Measurements from ENCODE around the gene PDCD11. TPM values are rescaled to one million over a fixed set of nuclear protein-coding genes. Genes with fewer than 3 reads are reported as not detected.
A peak's percentile ranks its signal among the peaks of the same experiment; 100 is the strongest.
"Not testable (repeated sequence)": the region's sequence is repeated elsewhere in the genome, so short reads cannot be mapped to it uniquely, and the experiment has no call there.

PDCD11 gene
- total RNA-seq, 1 donor from 2014 or later: 56.1 TPM

DNA sequence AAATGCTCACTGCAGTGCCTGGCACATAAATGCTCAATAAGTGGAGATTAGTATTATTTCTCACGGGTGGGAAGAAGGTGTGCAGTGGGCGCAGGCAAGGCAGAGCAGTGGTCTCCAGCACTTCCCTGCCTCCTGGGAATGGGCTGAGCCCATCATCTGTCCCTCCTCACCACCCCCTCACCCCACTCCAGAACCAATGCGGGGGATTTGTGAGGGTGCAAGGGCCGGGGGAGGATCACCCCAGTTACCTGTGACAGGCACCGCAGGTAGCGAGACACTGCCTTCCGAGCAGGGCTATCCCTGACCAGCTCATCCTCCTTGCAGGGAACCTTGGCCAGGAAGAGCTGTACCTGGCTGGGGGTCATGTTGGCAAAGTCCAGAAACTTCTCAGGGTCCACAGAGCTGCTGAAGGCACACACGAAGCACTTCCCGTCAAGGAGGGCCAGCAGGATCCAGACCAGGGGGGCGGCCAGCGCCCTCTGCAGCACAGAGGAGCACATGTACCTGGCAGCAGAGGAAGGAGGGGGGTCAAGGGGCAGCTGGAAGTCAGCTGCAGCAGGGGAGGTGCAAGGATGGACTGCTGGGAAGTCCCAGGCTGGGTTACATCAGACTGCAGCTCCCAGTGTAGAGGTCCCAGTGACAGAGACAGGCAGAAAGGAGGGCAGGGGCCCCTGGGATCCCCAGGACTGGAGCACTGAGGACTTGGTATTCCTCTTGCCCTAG, 79.8 kb downstream of the PDCD11 start:
- Mint-ChIP-seq H3K27me3 (peaks cover 3% of the 10 kb centered on the region), H3K4me1 (ENCODE audit: low read depth) (no peaks in the 10 kb centered on the region), H3K9me3 (ENCODE audit: low read depth) (no peaks in the 10 kb centered on the region), H3K4me3 (ENCODE audit: low read depth) (no peak overlapping the region), H3K27ac (no peak overlapping the region), H3K36me3 (ENCODE audit: insufficient read depth) (no peaks in the 10 kb centered on the region)
- TF ChIP-seq, protein P1, sequence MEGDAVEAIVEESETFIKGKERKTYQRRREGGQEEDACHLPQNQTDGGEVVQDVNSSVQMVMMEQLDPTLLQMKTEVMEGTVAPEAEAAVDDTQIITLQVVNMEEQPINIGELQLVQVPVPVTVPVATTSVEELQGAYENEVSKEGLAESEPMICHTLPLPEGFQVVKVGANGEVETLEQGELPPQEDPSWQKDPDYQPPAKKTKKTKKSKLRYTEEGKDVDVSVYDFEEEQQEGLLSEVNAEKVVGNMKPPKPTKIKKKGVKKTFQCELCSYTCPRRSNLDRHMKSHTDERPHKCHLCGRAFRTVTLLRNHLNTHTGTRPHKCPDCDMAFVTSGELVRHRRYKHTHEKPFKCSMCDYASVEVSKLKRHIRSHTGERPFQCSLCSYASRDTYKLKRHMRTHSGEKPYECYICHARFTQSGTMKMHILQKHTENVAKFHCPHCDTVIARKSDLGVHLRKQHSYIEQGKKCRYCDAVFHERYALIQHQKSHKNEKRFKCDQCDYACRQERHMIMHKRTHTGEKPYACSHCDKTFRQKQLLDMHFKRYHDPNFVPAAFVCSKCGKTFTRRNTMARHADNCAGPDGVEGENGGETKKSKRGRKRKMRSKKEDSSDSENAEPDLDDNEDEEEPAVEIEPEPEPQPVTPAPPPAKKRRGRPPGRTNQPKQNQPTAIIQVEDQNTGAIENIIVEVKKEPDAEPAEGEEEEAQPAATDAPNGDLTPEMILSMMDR (IDR thresholded peaks at IDR 0.05; ENCODE audit: unreplicated experiment): peak; percentile 44
- no peak for DNase-seq (ENCODE audit: low spot score, unreplicated experiment)

DNA sequence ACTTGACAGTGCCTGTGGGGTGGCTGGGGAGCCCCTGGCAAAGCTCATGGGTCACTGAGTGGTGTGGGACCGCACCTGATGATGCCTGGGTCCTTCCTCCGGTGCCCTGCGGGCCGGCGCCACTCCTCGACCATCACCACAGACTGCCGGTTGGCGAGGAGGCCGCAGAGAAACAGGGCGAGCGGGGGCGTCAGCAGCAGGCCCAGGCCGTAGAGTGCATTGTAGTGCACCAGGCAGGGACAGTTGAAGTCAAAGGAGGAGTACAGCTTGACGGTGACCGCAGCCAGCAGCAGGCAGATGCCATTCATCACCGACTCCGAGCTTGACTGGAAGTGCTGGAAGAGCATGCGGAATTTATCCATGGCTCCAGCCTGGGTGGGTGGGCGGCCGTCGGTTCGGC, 82.2 kb downstream of the PDCD11 start:
- Mint-ChIP-seq H3K27ac (no peak overlapping the region), H3K9me3 (ENCODE audit: low read depth) (no peaks in the 10 kb centered on the region), H3K4me1 (ENCODE audit: low read depth) (no peaks in the 10 kb centered on the region), H3K4me3 (ENCODE audit: low read depth) (no peak overlapping the region), H3K27me3 (peaks cover 3% of the 10 kb centered on the region), H3K36me3 (ENCODE audit: insufficient read depth) (no peaks in the 10 kb centered on the region)
- TF ChIP-seq, protein P1 (IDR thresholded peaks at IDR 0.05; ENCODE audit: unreplicated experiment): no peak
- no peak for DNase-seq (ENCODE audit: low spot score, unreplicated experiment)

DNA sequence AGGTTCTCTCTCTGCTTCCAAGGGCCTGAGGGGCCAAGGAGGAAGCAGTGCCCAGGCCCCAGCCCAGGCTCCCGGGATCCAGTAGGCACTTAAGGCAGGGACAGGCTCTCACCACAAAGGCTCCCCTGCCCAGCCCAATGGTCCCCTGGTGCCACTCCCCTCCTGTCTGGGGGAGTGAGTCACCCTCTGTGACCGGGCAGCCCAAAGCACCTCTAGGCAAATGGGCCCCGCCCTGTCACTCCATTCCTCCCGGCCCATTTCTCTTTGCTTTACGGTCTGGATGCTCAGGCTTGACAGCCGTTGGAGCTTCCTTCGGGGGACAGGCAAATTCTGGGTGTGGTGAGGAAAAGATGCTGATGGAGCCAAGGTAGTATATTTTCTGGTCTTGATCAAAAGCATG, 82.7 kb downstream of the PDCD11 start, which contains the start of gene CALHM3:
Gene CALHM3 (minus strand): TSS at position 106 of the 400 bp plus-strand sequence. CDS start 208 bp downstream, outside the sequence.
- no peak for DNase-seq (ENCODE audit: low spot score, unreplicated experiment)
- peaks cover under 1% of the 10 kb centered on the region for H3K27me3 Mint-ChIP-seq
- H3K4me3 Mint-ChIP-seq (ENCODE audit: low read depth): no peak within 1 kb of the TSS
- H3K36me3 Mint-ChIP-seq (ENCODE audit: insufficient read depth): no peaks in the 10 kb centered on the region
- H3K9me3 Mint-ChIP-seq (ENCODE audit: low read depth): no peaks in the 10 kb centered on the region
- no peaks in the 10 kb centered on the region for H3K4me1 Mint-ChIP-seq (ENCODE audit: low read depth)
- H3K27ac Mint-ChIP-seq: no peak within 1 kb of the TSS
- TF ChIP-seq, protein P1 (IDR thresholded peaks at IDR 0.05; ENCODE audit: unreplicated experiment): no peak

DNA sequence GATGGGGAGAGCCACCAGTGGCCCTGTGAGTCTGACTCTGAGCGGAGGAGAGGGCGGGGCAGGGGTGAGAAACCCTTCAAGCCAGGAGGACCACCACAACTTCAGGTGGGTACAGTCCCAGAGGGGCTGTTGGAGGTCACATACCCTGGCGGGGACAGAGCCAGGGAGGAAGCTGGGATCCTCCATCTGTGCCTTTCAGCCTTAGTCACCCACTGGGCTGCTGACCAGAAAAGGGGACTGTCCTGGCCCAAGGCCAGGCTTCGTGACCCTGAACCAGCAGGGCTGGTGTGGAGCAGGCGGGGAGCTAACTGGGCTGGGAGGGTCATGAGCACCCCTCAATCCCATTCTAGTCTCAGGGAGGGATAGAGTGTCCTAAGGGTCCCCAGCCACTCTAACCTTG, 84.1 kb downstream of the PDCD11 start:
- Mint-ChIP-seq H3K27me3 (no peaks in the 10 kb centered on the region), H3K36me3 (ENCODE audit: insufficient read depth) (no peaks in the 10 kb centered on the region), H3K9me3 (ENCODE audit: low read depth) (no peaks in the 10 kb centered on the region), H3K27ac (no peak overlapping the region), H3K4me1 (ENCODE audit: low read depth) (no peaks in the 10 kb centered on the region), H3K4me3 (ENCODE audit: low read depth) (no peak overlapping the region)
- TF ChIP-seq, protein P1 (IDR thresholded peaks at IDR 0.05; ENCODE audit: unreplicated experiment): no peak
- no peak for DNase-seq (ENCODE audit: low spot score, unreplicated experiment)

DNA sequence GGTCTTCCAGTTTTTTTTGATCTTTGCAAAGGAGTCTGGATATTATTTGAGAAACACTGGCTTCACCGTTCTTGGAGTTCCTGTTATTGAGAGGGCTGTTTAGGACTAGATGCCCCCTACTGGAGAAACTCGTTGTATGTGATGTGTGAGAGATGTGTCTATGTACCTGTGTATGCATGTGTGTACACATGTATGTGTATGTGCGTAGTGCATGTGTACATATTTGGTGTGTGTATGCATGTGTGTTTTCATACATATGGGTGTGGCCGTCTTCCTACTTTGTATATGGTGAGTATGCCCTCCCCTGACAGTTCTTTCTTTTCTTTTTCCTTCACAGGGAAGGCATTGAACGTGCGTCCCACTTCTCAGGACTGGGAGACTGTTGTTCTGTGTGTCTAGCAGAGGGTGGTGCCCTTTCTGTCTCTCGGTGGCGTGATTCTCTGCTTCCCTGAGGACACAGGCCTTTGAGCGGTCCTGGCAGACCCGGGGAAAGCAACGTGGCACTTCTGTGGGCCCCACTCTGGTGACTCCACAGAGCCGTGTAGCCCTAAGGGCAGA, 85.6 kb downstream of the PDCD11 start:
- no peak for DNase-seq (ENCODE audit: low spot score, unreplicated experiment)
- Mint-ChIP-seq H3K27me3 (no peaks in the 10 kb centered on the region), H3K4me1 (ENCODE audit: low read depth) (no peaks in the 10 kb centered on the region)

DNA sequence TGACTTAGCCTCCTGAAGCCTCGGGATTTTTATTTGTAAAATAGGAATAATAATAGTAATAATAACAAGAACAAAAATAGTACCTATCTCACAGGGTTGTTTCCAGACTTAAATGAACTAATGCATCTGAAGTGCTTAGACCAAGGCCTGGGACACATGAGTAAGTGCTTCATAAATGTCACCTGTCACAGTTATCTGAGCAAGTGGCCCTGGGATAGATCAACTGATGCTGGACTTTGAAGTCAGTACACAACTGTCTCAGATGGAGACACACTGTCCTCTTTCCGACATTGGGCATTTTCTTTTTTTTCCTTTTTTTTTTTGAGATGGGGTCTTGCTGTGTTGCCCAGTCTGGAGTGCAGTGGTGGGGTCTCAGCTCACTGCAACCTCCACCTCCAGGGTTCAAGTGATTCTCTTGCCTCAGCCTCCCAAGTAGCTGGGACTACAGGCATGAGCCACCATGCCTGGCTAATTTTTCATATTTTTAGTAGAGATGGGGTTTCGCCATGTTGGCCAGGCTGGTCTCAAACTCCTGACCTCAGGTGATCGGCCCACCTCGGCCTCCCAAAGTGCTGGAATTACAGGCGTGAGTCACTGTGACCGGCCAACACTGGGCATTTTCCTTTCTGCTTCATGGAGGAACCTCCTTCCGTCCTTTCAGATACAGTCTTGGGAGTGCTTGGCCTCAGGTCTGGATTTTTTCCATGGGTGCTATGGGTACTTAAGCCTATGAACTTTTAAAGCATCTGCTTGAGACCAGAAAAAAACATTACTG, 90.4 kb downstream of the PDCD11 start:
- H3K27ac Mint-ChIP-seq; H3K4me1 Mint-ChIP-seq (ENCODE audit: low read depth); H3K9me3 Mint-ChIP-seq (ENCODE audit: low read depth); H3K36me3 Mint-ChIP-seq (ENCODE audit: insufficient read depth); H3K27me3 Mint-ChIP-seq; DNase-seq (ENCODE audit: low spot score, unreplicated experiment); H3K4me3 Mint-ChIP-seq (ENCODE audit: low read depth): not testable (repeated sequence)

More for the DNA sequence above, 85.6 kb downstream of the PDCD11 start:
- TF ChIP-seq, protein P1 (IDR thresholded peaks at IDR 0.05; ENCODE audit: unreplicated experiment): peak; percentile 62
- Mint-ChIP-seq H3K9me3 (ENCODE audit: low read depth) (no peaks in the 10 kb centered on the region), H3K4me3 (ENCODE audit: low read depth) (no peak overlapping the region), H3K27ac (peak overlapping the region; percentile 49), H3K36me3 (ENCODE audit: insufficient read depth) (no peaks in the 10 kb centered on the region)
